IMR-90 (cell line): ENCODE measurements around the gene KANSL3. TPM values are rescaled to one million over a fixed set of nuclear protein-coding genes. Genes with fewer than 3 reads are reported as not detected.

Experiments
- ATAC-seq: fragments of 200-7000 bp; cut with Tn5 transposase; 2 replicates; pipeline ENCODE4 v1.9.1; 2020; ENCODE audit warnings: low read depth, mild to moderate bottlenecking, moderate library complexity
- BruUV-seq: library from RNA; stranded (reverse); fragments of 400-500 nt; replicated peaks from 2 replicates; lab custom pipeline; 2021; lab: Mats Ljungman, UMichigan
- CTCF ChIA-PET: fragments of 300-600 bp; formaldehyde crosslinking; extraction: SDS; loops from one replicate; lab custom pipeline; 2021; ENCODE audit warnings: antibody characterized with exemption; lab: Yijun Ruan, JAX
- POLR2A ChIA-PET: fragments of 300-600 bp; sonication (Branson Sonifier 250); formaldehyde crosslinking; loops from one replicate; lab custom pipeline; 2022; ENCODE audit warnings: antibody characterized with exemption; ENCODE audit not compliant: unreplicated experiment; lab: Charles Lee
- DNase-seq: peaks from one replicate; pipeline ENCODE4 v3.0.0; 2013
- H2AFZ ChIP-seq: replicated peaks from 2 replicates; pipeline ENCODE3; 2013; ENCODE audit warnings: low read length, mild to moderate bottlenecking; ENCODE audit not compliant: poor library complexity
- H2AK5ac ChIP-seq: 2 replicates; pipeline ENCODE4 v1.6.1; 2013; ENCODE audit warnings: low read depth, low read length, inconsistent platforms
- H2AK9ac ChIP-seq: replicated peaks from 2 replicates; pipeline ENCODE3; 2013; ENCODE audit warnings: mild to moderate bottlenecking, low read depth, low read length, moderate library complexity; ENCODE audit not compliant: poor library complexity
- H2BK120ac ChIP-seq: 2 replicates; pipeline ENCODE4 v1.6.1; 2013; ENCODE audit warnings: low read depth, low read length, inconsistent platforms
- H2BK15ac ChIP-seq: 3 replicates; pipeline ENCODE4 v1.6.1; 2013; ENCODE audit warnings: low read depth, low read length, inconsistent platforms
- H2BK20ac ChIP-seq: 2 replicates; pipeline ENCODE4 v1.6.1; 2013; ENCODE audit warnings: low read depth, mild to moderate bottlenecking, inconsistent platforms, low read length, moderate library complexity
- H2BK5ac ChIP-seq: 2 replicates; pipeline ENCODE4 v1.6.1; 2013; ENCODE audit warnings: mild to moderate bottlenecking, low read depth, low read length, inconsistent platforms; ENCODE audit not compliant: poor library complexity, severe bottlenecking
- H3K14ac ChIP-seq: replicated peaks from 2 replicates; pipeline ENCODE4 v1.6.1; 2013; ENCODE audit warnings: low read depth, low read length, inconsistent platforms
- H3K18ac ChIP-seq: 2 replicates; pipeline ENCODE4 v1.6.1; 2013; ENCODE audit warnings: low read depth, low read length, control low read depth
- H3K23ac ChIP-seq: 2 replicates; pipeline ENCODE4 v1.6.1; 2013; ENCODE audit warnings: low read depth, low read length, inconsistent platforms
- H3K27ac ChIP-seq: 2 replicates; pipeline ENCODE4 v1.5.1; 2013; ENCODE audit warnings: mild to moderate bottlenecking, control low read depth, low read length; ENCODE audit not compliant: insufficient read depth
- H3K27me3 ChIP-seq: 2 replicates; pipeline ENCODE4 v1.6.1; 2013; ENCODE audit warnings: low read length; ENCODE audit not compliant: control insufficient read depth, insufficient read depth
- H3K36me3 ChIP-seq: 2 replicates; pipeline ENCODE4 v1.6.1; 2013; ENCODE audit warnings: low read length, mixed read lengths; ENCODE audit not compliant: control insufficient read depth, insufficient read depth
- H3K4ac ChIP-seq: 2 replicates; pipeline ENCODE4 v1.6.1; 2013; ENCODE audit warnings: low read depth, low read length, inconsistent platforms
- H3K4me1 ChIP-seq: 2 replicates; pipeline ENCODE4 v1.6.1; 2013; ENCODE audit warnings: low read length, mixed read lengths; ENCODE audit not compliant: control insufficient read depth, insufficient read depth
- H3K4me2 ChIP-seq: 2 replicates; pipeline ENCODE4 v1.6.1; 2013; ENCODE audit warnings: low read depth, mild to moderate bottlenecking, control low read depth, low read length, moderate library complexity
- H3K4me3 ChIP-seq: 2 replicates; pipeline ENCODE4 v1.5.1; 2013; ENCODE audit warnings: low read depth, mild to moderate bottlenecking, control low read depth, low read length, moderate library complexity; ENCODE audit not compliant: insufficient read depth
- H3K56ac ChIP-seq: 2 replicates; pipeline ENCODE4 v1.6.1; 2013; ENCODE audit warnings: low read length, inconsistent platforms; ENCODE audit not compliant: insufficient read depth; ENCODE audit errors: extremely low read depth
- H3K79me1 ChIP-seq, 2 experiments: 2 replicates each; pipeline ENCODE4 v1.6.1; 2013; ENCODE audit warnings: low read length in 2 of 2, inconsistent platforms in 1 of 2, low read depth in 1 of 2
- H3K9ac ChIP-seq: 2 replicates; pipeline ENCODE4 v1.6.1; 2013; ENCODE audit warnings: low read depth, low read length, control low read depth
- H3K9me1 ChIP-seq: 2 replicates; pipeline ENCODE4 v1.6.1; 2013; ENCODE audit warnings: low read length, inconsistent platforms; ENCODE audit not compliant: insufficient read depth
- H3K9me3 ChIP-seq: 2 replicates; pipeline ENCODE4 v1.6.1; 2013; ENCODE audit warnings: low read length; ENCODE audit not compliant: control insufficient read depth, insufficient read depth
- H4K20me1 ChIP-seq: 2 replicates; pipeline ENCODE4 v1.6.1; 2013; ENCODE audit warnings: low read length, inconsistent platforms; ENCODE audit not compliant: insufficient read depth
- H4K5ac ChIP-seq: 2 replicates; pipeline ENCODE4 v1.6.1; 2013; ENCODE audit warnings: mild to moderate bottlenecking, low read depth, low read length, control low read depth
- H4K8ac ChIP-seq, 2 experiments: 2 replicates each; pipeline ENCODE4 v1.6.1; 2013; ENCODE audit warnings: low read depth in 2 of 2, low read length in 2 of 2, control low read depth in 1 of 2, inconsistent platforms in 1 of 2
- H4K91ac ChIP-seq: 2 replicates; pipeline ENCODE4 v1.6.1; 2013; ENCODE audit warnings: low read depth, low read length, inconsistent platforms; ENCODE audit not compliant: insufficient read depth
- NFE2L2 ChIP-seq: fragments of 150-350 bp; IDR thresholded peaks from 2 replicates; pipeline ENCODE4 v1.6.1; 2016; ENCODE audit warnings: low read depth, mild to moderate bottlenecking, low read length
- RCOR1 ChIP-seq: IDR thresholded peaks from 2 replicates; pipeline ENCODE4 v1.6.1; 2012; ENCODE audit warnings: mild to moderate bottlenecking, low read length, improper control_type of control experiment; ENCODE audit not compliant: insufficient replicate concordance
- WGBS, 2 experiments: methylation state at CpG; one replicate each; pipeline versions ENCODE4 v1.1.5 to v1.1.7; 2013; ENCODE audit warnings: missing lambda C conversion rate in 2 of 2; ENCODE audit not compliant: insufficient read length in 1 of 2; ENCODE audit errors: extremely low coverage in 2 of 2; 5-methylcytosine and 5-hydroxymethylcytosine counted together
- dilution Hi-C: fragments of 300-500 bp; cut with HindIII; formaldehyde crosslinking; loops from one replicate; pipeline ENCODE4 v1.14.3; 2018; ENCODE audit warnings: low sequenced_read_pairs; ENCODE audit not compliant: unreplicated experiment
- in situ Hi-C: fragments of 300-500 bp; cut with MboI; formaldehyde crosslinking; loops from 3 replicates; pipeline ENCODE4 v1.14.3; 2019; ENCODE audit warnings: low sequenced_read_pairs, inconsistent platforms, mixed read lengths
- intact Hi-C: fragments of 100-400 bp; cut with micrococcal nuclease; formaldehyde crosslinking; loops from 2 replicates; pipeline ENCODE4 v1.10.0; 2022
- polyA plus RNA-seq, 3 experiments: library from polyadenylated mRNA; depleted of rRNA; stranded (reverse); fragments of >200 nt; gene quantifications; 2 replicates each; pipeline ENCODE4 v1.2.3, GENCODE V29; 2012; ENCODE audit warnings: low replicate concordance in 1 of 3
- total RNA-seq: library from RNA; depleted of rRNA; stranded (reverse); fragments of >200 nt; gene quantifications from 2 replicates; pipeline ENCODE4 v1.2.3, GENCODE V29; 2012

Gene KANSL3
- total and polyA plus RNA-seq, 2 of the 4 experiments (the other 2 are of a cell fraction): 22.2 to 26.3 TPM

GRCh38 chr2:96546797-96547196 is 91.3 kb downstream of the KANSL3 start:
- no peak overlapping the region for H4K5ac ChIP-seq
- peaks cover 26% of the 10 kb centered on the region for H3K36me3 ChIP-seq
- peaks cover 10% of the 10 kb centered on the region for H4K20me1 ChIP-seq
- ATAC-seq (no peak), DNase-seq (no peak)
- H4K8ac ChIP-seq: no peak overlapping the region
- no peak overlapping the region for H2AK9ac ChIP-seq
- in situ Hi-C loops: no loop called here
- H3K27ac ChIP-seq: no peak overlapping the region
- H2BK15ac ChIP-seq: no peak overlapping the region
- H2BK20ac ChIP-seq: no peak overlapping the region
- BruUV-seq: no TSS peak
- H3K79me1 ChIP-seq: peaks cover 18 to 24% of the 10 kb centered on the region in 2 experiments; a peak in 3 of 4 replicates
- H4K91ac ChIP-seq: no peak overlapping the region
- no peaks in the 10 kb centered on the region for H3K9me1 ChIP-seq
- no peaks in the 10 kb centered on the region for H3K9me3 ChIP-seq
- H2AK5ac ChIP-seq: no peak overlapping the region
- CTCF ChIA-PET: no interaction called here
- H3K4ac ChIP-seq: no peak overlapping the region
- H3K4me3 ChIP-seq: no peak overlapping the region
- H2BK5ac ChIP-seq: no peak overlapping the region
- H3K27me3 ChIP-seq: no peaks in the 10 kb centered on the region
- intact Hi-C loops: no loop called here
- H3K14ac ChIP-seq: no peak overlapping the region
- no peak overlapping the region for H3K18ac ChIP-seq
- no peak overlapping the region for H3K56ac ChIP-seq
- no CpG with 5 or more reads among the region's 8 CpGs for WGBS, 2 experiments
- no peak overlapping the region for H3K23ac ChIP-seq
- H3K9ac ChIP-seq: no peak overlapping the region
- H2AFZ ChIP-seq: no peak overlapping the region
- POLR2A ChIA-PET: no interaction called here
- peaks cover 5% of the 10 kb centered on the region; the same call in 1 of the 2 replicates for H3K4me1 ChIP-seq
- TF ChIP-seq RCOR1: no peak
- no peak for TF ChIP-seq NFE2L2
- dilution Hi-C loops: no loop called here
- H3K4me2 ChIP-seq: no peak overlapping the region
- H2BK120ac ChIP-seq: no peak overlapping the region
